MM.1S (cell line): ENCODE results near the gene COLGALT1.

Source experiments
- CTCF ChIP-seq: fragments of 300-600 bp; sonication (generic); IDR thresholded peaks from 2 replicates; pipeline ENCODE4 v1.5.1; 2016; ENCODE audit warnings: antibody characterized with exemption, low read length, mixed read lengths
- EZH2 ChIP-seq: fragments of 300-600 bp; sonication (generic); optimal IDR thresholded peaks from 2 replicates; pipeline ENCODE3; 2017; ENCODE audit warnings: low read depth, mild to moderate bottlenecking, antibody characterized with exemption, low read length, mixed read lengths
- EZH2phosphoT487 ChIP-seq: fragments of 300-600 bp; sonication (generic); IDR thresholded peaks from 2 replicates; pipeline ENCODE4 v1.6.1; 2018; ENCODE audit warnings: antibody characterized with exemption, low read length

DNA sequence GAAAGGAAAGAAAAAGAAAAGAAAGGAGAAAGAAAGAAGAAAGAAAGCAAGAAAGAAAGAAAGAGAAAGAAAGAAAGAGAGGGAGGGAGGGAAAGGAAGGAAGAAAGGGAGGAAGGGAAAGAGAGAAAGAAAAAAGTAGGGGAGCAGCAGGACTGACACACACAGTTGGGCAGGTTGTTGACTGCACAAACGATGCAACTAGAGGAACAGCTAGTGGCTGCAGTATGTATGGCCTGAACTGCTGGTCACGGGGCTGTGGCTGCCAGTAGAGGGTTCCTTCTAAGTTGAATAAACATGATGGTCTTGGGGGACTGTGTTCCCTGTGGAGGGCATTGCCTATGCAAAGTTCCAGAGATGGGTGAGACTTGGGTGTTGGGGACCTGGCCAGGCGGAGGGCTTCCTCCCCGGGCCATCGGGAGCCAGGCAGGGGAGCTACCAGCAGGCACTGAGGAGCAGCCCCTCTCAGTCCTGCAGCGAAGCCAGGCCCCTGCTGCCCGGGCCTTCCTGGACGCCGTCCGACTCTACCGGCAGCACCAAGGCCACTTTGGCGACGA is 16.7 kb upstream of the COLGALT1 start:
- TF ChIP-seq CTCF (no peak), EZH2 (no peak), EZH2phosphoT487 (no peak)
